CD4-positive, alpha-beta T cell (primary cell): ENCODE data around the gene PDSS2. TPM values are rescaled to one million over a fixed set of nuclear protein-coding genes. Genes with fewer than 3 reads are reported as not detected.
"Not testable (repeated sequence)": the region's sequence is repeated elsewhere in the genome, so short reads cannot be mapped to it uniquely, and the experiment has no call there.

Experiments used
- ATAC-seq: fragments of 200-7000 bp; cut with Tn5 transposase; one replicate; pipeline ENCODE4 v1.10.0; 2022; ENCODE audit warnings: mild to moderate bottlenecking; ENCODE audit not compliant: poor library complexity
- CTCF ChIA-PET: fragments of 350-600 bp; sonication (Branson Sonifier 250); formaldehyde crosslinking; loops from one replicate; lab custom pipeline; 2021; ENCODE audit warnings: antibody characterized with exemption, inconsistent platforms; lab: Charles Lee
- POLR2A ChIA-PET: fragments of 350-600 bp; sonication (Branson Sonifier 250); formaldehyde crosslinking; loops from one replicate; lab custom pipeline; 2021; ENCODE audit warnings: antibody characterized with exemption, inconsistent platforms; lab: Charles Lee
- DNase-seq, 14 experiments: peaks; one replicate each; pipeline ENCODE4 v3.0.0-alpha.2; 2013 to 2020; ENCODE audit warnings: mixed read lengths in 2 of 14
- H3K27ac ChIP-seq, 2 donors: one replicate each; pipeline versions ENCODE4 v1.5.1 to v1.7.0; 2013; ENCODE audit warnings: low read length in 2 of 2, low read depth in 1 of 2, mild to moderate bottlenecking in 1 of 2
- H3K27me3 ChIP-seq, 2 experiments: 1 replicate in 1 of 2; 2 replicates in 1 of 2; pipeline versions ENCODE4 v1.6.1 to v1.7.0; 2013; ENCODE audit warnings: low read length in 2 of 2, control low read depth in 1 of 2, mild to moderate bottlenecking in 1 of 2, moderate library complexity in 1 of 2; ENCODE audit not compliant: insufficient read depth in 2 of 2, control insufficient read depth in 1 of 2
- H3K36me3 ChIP-seq: one replicate; pipeline ENCODE4 v1.6.1; 2013; ENCODE audit warnings: low read length, control low read depth; ENCODE audit not compliant: insufficient read depth
- H3K4me1 ChIP-seq: one replicate; pipeline ENCODE4 v1.6.1; 2013; ENCODE audit warnings: low read length, control low read depth; ENCODE audit not compliant: insufficient read depth
- H3K4me3 ChIP-seq: one replicate; pipeline ENCODE4 v1.5.1; 2013; ENCODE audit warnings: mild to moderate bottlenecking, low read length, moderate library complexity
- H3K9me3 ChIP-seq, 2 experiments: 1 replicate in 1 of 2; 2 replicates in 1 of 2; pipeline versions ENCODE4 v1.6.1 to v1.7.0; 2013; ENCODE audit warnings: low read length in 2 of 2, mild to moderate bottlenecking in 2 of 2, control low read depth in 1 of 2, moderate library complexity in 1 of 2; ENCODE audit not compliant: control insufficient read depth in 1 of 2, insufficient read depth in 1 of 2
- H3K27ac Mint-ChIP-seq: one replicate; pipeline ENCODE4 v1.8.0; 2020; ENCODE audit warnings: mixed read lengths
- H3K27me3 Mint-ChIP-seq: one replicate; pipeline ENCODE4 v1.8.0; 2021; ENCODE audit warnings: mixed read lengths
- H3K36me3 Mint-ChIP-seq: one replicate; pipeline ENCODE4 v1.8.0; 2021; ENCODE audit warnings: low read depth, mixed read lengths
- H3K4me1 Mint-ChIP-seq: one replicate; pipeline ENCODE4 v1.8.0; 2021; ENCODE audit warnings: low read depth, mixed read lengths
- H3K4me3 Mint-ChIP-seq: one replicate; pipeline ENCODE4 v1.8.0; 2020; ENCODE audit warnings: mild to moderate bottlenecking, mixed read lengths
- H3K9me3 Mint-ChIP-seq: one replicate; pipeline ENCODE4 v1.8.0; 2020; ENCODE audit warnings: mixed read lengths
- intact Hi-C, 2 experiments: fragments of 100-400 bp; cut with DNase I in 1 of 2; cut with micrococcal nuclease in 1 of 2; formaldehyde crosslinking; loops; one replicate each; pipeline versions ENCODE4 v1.15.1 to v1.9.0; 2023 to 2025; cut with DNase I, micrococcal nuclease
- total RNA-seq, 174 experiments: library from RNA in 2 of 174; stranded (reverse) in 2 of 174; gene quantifications; one replicate each; pipeline ENCODE4 v1.2.3 and lab custom pipeline; 2021 to 2026
- TF ChIP-seq, protein P1 (sequence below): fragments of 200-600 bp; IDR thresholded peaks from one replicate; pipeline ENCODE4 v1.8.0; 2022; ENCODE audit warnings: antibody characterized with exemption, mild to moderate bottlenecking

PDSS2 gene
- total RNA-seq, 2 experiments from 2014 or later: 5.8 to 6.6 TPM

- ChIA-PET CTCF (interaction anchor here (1.3 kb wide), 1 partner anchor 11 kb away, joined by 3 read pairs; no protein-coding TSS in a partner anchor), POLR2A (no interaction called here)
- ATAC-seq (no peak), DNase-seq (no peak)
- Mint-ChIP-seq H3K4me1 (peaks cover 43% of the 10 kb centered on the region), H3K27me3 (no peaks in the 10 kb centered on the region), H3K9me3 (no peaks in the 10 kb centered on the region), H3K4me3 (no peak overlapping the region), H3K27ac (no peak overlapping the region), H3K36me3 (peaks cover 4% of the 10 kb centered on the region)
- intact Hi-C loops: no loop called here
- H3K36me3 ChIP-seq: no peaks in the 10 kb centered on the region
- no peak overlapping the region for H3K4me3 ChIP-seq
- no peaks in the 10 kb centered on the region for H3K4me1 ChIP-seq
- TF ChIP-seq, protein P1, sequence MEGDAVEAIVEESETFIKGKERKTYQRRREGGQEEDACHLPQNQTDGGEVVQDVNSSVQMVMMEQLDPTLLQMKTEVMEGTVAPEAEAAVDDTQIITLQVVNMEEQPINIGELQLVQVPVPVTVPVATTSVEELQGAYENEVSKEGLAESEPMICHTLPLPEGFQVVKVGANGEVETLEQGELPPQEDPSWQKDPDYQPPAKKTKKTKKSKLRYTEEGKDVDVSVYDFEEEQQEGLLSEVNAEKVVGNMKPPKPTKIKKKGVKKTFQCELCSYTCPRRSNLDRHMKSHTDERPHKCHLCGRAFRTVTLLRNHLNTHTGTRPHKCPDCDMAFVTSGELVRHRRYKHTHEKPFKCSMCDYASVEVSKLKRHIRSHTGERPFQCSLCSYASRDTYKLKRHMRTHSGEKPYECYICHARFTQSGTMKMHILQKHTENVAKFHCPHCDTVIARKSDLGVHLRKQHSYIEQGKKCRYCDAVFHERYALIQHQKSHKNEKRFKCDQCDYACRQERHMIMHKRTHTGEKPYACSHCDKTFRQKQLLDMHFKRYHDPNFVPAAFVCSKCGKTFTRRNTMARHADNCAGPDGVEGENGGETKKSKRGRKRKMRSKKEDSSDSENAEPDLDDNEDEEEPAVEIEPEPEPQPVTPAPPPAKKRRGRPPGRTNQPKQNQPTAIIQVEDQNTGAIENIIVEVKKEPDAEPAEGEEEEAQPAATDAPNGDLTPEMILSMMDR: no peak
- H3K27ac ChIP-seq: no peak overlapping the region
- no peaks in the 10 kb centered on the region for H3K9me3 ChIP-seq
- H3K27me3 ChIP-seq: no peaks in the 10 kb centered on the region
Measured at GRCh38 chr6:107434812-107435211, 24.6 kb downstream of the PDSS2 start.

- H3K36me3 Mint-ChIP-seq: peaks cover 53% of the 10 kb centered on the region
- DNase-seq: not testable (repeated sequence)
Measured at GRCh38 chr6:107425951-107426350, 33.4 kb downstream of the PDSS2 start.

GRCh38 chr6:107423474-107423990, 35.8 kb downstream of the PDSS2 start:
- Mint-ChIP-seq H3K27ac (no peak overlapping the region), H3K4me1 (peaks cover 44% of the 10 kb centered on the region), H3K36me3 (peaks cover 40% of the 10 kb centered on the region), H3K27me3 (no peaks in the 10 kb centered on the region), H3K4me3 (no peak overlapping the region), H3K9me3 (peaks cover 4% of the 10 kb centered on the region)
- Histone ChIP-seq H3K27ac (no peak overlapping the region), H3K36me3 (no peaks in the 10 kb centered on the region), H3K4me3 (no peak overlapping the region), H3K9me3 (peaks cover 12 to 14% of the 10 kb centered on the region in 2 experiments), H3K27me3 (no peaks in the 10 kb centered on the region), H3K4me1 (no peaks in the 10 kb centered on the region)
- DNase-seq (no peak), ATAC-seq (no peak)
- ChIA-PET POLR2A (no interaction called here), CTCF (interaction anchor here (1.1 kb wide), 1 partner anchor 36 kb away, joined by 3 read pairs; no protein-coding TSS in a partner anchor)
- intact Hi-C loops: no loop called here
- TF ChIP-seq, protein P1: no peak

More at GRCh38 chr6:107425951-107426350, 33.4 kb downstream of the PDSS2 start:
- ATAC-seq, H3K27me3 ChIP-seq, H3K4me3 Mint-ChIP-seq, CTCF ChIA-PET, H3K4me3 ChIP-seq, H3K9me3 Mint-ChIP-seq, H3K4me1 ChIP-seq, H3K27ac Mint-ChIP-seq, POLR2A ChIA-PET, H3K27ac ChIP-seq, intact Hi-C loops, H3K36me3 ChIP-seq, H3K27me3 Mint-ChIP-seq: not testable (repeated sequence)
- peaks cover 12 to 14% of the 10 kb centered on the region in 2 experiments for H3K9me3 ChIP-seq
- peaks cover 30% of the 10 kb centered on the region for H3K4me1 Mint-ChIP-seq
